SU-DHL-6 (cell line): ENCODE data around the gene AKR1B1.

Experiments used
- EZH2phosphoT487 ChIP-seq: fragments of 200-600 bp; sonication (generic), shearing (Covaris generic); conservative IDR thresholded peaks from 2 replicates; pipeline ENCODE4 v1.6.1; 2018; ENCODE audit warnings: mild to moderate bottlenecking, antibody characterized with exemption, low read length, moderate library complexity, mixed read lengths
- TF ChIP-seq, protein P1 (sequence below): fragments of 200-600 bp; sonication (generic); IDR thresholded peaks from one replicate; pipeline ENCODE4 v1.5.1; 2017; ENCODE audit warnings: antibody characterized with exemption, mild to moderate bottlenecking, low read length, moderate library complexity; ENCODE audit not compliant: insufficient read depth, poor library complexity, severe bottlenecking

DNA sequence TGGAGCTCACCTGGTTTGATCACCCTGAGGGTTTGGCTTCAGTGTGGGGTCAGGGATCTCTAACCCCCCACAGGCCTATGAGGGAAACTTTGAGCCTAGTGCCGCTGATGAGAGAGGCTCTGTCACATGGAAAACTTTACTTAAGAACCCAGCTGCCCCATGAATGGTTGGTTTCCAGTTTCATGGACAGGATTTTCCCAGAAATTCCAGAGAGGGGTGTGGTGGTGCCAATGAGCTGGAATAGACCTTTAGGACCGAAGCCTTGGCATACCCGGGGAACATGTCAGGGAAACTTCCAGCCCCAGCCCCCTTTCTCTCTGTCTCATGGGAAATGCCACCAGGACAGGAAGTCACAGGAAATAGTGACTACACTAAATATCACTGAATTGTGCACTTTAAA is 36.9 kb downstream of the AKR1B1 start:
- TF ChIP-seq, protein P1, sequence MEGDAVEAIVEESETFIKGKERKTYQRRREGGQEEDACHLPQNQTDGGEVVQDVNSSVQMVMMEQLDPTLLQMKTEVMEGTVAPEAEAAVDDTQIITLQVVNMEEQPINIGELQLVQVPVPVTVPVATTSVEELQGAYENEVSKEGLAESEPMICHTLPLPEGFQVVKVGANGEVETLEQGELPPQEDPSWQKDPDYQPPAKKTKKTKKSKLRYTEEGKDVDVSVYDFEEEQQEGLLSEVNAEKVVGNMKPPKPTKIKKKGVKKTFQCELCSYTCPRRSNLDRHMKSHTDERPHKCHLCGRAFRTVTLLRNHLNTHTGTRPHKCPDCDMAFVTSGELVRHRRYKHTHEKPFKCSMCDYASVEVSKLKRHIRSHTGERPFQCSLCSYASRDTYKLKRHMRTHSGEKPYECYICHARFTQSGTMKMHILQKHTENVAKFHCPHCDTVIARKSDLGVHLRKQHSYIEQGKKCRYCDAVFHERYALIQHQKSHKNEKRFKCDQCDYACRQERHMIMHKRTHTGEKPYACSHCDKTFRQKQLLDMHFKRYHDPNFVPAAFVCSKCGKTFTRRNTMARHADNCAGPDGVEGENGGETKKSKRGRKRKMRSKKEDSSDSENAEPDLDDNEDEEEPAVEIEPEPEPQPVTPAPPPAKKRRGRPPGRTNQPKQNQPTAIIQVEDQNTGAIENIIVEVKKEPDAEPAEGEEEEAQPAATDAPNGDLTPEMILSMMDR = no peak
- TF ChIP-seq EZH2phosphoT487 = no peak
